ENCODE measurements around the gene CPZ. TPM values are rescaled to one million over a fixed set of nuclear protein-coding genes. Genes with fewer than 3 reads are reported as not detected.

The CPZ gene
- total RNA-seq, 1 donor from 2014 or later: not detected

DNA sequence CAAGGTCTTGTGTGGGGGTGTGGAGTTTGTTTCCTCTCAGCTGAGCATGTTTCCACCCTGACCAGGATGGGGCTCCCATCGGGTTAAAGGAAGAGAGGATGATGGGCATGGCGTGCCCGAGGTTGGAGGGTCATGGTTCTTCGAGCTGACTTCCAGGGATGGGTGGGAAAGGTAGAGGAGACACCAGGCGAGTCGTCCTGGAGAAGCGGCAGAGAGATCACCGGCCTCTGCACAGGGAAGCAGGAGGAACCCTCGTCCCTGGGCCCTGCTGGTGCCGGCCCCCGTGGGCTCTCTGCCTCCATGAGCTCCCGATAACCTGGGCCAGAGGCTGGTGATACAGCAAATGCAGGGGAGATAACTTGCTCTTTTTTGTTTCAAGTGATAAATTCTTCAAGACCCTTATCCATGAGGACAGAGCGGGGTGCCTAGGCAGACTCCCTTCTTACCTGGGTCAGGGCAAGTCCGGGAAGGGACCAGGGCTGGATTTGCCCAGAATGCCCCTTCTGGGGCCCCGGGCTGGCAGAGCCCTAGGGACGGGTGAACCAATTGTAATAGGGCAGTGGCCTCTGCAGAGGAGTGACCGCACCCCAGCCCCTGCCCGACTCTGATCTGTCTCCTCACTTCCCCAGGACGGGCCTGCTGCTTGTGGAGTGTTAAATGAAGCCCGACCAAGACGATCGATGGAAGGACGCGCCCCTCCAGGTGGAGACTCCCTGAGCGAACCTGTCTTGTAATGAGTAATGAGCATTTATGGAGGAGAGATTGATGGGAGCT, 63.0 kb downstream of the CPZ start:
- DNase-seq: no peak

DNA sequence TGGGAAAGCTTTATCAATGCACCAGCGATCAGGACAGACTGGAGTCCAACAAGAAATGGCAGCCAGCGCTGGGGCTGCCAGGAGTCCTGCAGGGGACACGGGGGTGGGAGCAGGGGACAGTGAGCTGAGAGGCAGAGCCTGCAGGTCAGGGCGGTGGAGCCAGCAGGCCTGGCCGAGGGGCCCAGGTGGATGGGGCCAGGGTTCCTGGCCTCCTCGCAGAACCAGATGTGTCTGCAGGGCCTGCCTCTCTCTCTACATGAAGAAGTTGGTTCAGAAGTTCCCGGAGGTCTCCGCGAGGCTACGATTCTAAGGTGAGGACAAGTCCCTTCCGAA, 63.6 kb downstream of the CPZ start:
- DNase-seq: no peak

DNA sequence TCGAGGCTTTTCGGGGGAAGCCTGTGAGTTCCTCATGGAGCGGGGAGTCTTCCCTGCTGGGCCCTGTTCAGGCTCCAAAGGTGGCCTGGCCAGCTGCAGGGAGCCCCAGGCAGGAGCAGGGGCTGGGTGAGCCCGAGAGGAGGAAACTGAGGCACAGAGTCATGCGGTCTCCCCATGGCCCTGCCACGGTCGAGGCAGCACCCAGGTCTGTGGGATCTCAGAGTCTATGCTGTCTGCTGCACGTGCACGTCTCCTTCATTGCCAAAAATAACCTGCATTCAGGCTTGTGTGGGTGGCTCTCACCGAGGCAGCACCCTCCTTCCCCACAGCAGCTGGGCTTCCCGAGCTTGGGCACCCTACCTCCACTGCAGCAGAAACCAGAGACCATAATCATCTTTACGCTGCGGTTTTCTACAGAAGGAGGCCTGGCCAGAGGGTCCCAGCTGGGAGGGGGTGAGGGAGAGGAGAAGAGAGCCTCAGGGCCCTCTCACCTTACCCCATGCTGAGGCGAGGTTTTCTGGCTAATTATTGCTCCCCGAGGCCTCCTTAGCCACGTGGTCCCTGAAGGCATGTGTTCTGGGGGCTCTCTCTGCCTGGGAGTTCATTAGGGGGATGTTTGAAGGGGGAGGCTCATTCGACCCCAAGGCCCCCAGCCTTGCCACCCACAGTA, 64.3 kb downstream of the CPZ start:
- DNase-seq: no peak

DNA sequence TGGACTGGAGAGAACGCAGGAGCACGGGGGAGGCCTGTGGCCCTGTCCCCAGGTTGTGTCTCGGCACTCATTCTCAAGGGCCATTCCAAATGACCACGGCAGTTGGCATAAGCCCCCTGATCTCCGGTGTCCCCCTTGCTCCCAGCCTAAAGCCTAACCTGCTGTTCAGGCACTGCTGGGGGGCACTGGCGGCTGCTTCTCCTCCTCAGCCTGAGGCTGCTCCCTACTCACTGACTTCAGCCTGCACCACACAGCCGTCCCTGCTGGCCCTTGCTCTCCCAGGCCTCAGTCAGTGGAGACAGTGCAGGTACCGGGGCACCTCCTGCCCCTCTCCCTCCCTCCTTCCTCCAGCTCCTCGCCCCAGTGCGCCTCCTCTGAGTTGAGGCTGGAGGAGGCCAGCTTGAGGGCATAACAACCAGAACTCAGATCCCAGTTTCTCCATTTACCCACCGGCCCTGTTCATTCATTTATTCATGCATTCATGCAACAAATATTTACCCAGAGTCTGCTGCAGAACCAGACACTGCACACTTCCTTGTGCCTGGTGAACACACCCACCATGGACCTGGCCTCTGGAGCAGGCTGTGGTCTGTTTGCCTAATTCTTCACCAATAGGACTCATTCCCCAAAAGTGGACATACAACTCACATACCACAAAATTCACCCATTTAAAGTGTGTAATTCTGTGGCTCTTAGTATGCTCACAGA, 65.0 kb downstream of the CPZ start:
- no peak for DNase-seq

DNA sequence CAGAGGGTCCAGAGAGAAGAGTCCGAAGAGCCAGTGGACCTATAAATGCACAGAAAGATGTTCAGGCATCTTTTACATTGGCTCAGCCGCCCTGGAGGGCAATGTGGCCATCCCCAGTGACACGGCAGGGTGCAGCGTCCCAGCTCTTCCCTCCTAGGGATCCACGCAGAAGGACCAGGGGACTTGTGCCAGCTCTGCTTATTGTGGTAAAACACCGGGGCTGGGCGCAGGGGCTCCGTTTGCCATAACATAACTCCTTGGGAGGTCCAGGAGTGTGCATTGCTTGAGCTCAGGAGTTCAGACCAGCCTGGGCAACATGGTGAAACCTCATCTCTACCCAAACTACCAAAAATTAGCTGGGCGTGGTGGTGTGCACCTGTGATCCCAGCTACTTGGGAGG, 70.2 kb downstream of the CPZ start:
- DNase-seq: no peak

DNA sequence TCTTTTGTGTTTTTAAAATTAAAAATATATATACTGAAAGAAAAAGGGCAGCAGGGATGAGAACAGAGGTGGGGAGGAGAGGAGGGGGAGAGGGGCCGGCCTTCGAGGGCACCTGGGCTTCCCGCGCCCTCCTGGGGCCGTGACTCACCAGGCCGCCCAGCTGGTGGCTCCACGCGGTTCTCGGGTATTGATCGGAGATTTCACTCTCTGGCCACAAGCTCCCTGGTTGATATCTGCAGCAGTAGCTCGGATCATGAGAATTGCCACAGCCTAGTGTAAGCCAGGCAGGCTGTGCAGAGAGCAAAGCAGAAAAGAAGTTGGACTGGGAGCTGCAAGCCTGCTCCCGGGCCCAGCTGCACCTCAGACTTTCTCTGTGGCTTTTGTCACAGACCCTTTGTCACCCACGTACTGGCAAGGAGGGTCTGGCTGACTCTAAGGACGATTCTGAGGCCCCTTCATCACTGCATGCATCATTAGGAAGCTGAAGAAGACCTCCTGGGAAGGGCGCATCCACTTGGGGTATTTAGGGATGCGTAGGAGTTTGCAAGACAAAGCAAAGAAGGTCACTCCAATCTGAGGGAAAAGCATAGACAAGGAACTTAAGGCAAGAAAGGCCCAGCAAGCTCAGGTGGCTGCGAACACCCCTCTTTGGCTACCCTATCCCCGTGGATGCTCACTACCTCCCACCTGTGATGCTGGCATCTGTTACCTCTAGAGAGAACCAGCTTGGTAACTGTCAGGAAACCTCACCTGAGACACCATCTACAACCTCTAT, 71.7 kb downstream of the CPZ start:
- DNase-seq: no peak

DNA sequence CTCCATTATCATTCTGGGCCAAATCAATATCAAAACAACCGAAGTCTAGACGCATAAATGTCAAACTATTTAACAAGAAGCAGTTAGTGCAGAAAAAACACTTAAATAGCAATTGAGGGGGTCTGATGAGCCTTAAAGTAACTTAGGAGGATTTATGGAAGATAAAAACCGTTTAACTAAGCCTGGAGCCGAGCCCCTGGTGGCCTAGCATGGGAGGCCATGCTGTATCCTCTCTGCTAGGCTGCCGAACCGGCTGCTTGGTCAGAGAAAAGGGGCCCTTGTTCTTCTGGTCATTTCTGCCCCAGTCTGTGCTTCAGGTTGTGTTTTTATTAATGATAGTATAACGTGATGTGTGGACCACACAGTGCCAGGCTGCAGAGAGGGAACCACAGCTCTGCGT, 72.4 kb downstream of the CPZ start:
- no peak for DNase-seq

DNA sequence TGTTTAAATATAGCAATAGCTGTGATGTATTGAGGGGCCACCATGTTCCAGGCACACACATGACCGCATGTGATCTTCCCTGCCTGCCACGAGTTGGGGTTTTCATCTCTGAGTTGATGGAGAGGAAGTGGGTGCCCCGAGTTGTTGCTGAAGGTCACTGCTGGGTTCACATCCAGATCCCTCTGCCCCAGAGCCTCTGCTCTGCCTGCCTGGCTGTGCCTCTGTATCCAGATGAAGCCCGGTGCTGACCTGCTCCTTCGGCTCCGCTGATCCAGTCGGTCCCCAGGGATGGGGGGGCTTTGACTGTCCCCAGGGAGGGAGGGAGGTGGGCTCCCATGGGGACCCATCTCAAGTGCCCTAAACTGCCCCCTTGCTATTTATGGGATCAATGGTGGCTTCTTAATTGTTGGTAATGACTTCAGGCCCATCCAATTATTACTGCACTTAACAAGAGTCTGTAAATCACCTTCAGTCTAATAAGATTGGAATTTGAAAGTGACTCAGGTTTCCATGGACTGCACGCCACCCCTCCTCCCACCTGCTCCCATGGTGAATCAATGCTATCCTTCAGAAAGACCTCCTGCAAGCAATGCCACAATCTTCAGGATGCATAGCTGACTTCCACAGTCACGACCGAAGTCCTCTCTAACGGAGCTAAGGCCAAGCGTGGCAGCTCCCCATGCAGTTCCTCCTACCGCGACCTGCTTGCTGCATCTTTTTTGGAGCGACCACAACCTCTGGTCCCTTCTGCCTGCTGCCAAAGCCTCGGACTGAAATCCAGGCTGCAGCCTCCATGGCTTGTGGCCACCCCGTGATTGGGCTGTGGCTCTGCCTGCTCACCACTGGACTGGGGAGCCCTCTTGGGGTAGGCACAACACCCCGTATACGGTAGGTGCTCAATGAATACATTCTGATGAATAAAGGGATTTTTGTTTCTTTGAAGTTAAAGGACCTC, 73.1 kb downstream of the CPZ start:
- DNase-seq: no peak

DNA sequence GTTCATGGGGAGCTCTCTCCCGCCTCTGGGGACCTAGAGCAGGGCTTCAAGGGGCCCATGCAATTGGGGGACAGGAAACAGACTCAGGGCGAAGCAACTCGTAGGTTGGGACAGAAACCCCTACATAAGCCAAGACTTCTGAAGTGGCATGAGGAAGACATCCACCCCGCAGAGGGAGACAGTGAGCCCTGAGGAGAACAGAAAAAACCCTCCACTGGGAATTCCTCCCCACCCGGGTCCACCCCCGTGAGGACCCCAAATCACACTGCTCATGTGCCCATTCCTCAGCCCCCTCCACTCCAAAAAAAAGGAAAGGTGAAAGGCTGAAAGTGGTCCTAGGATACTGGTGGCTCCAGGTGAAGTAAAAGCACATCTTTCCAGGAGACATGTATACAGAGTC, 74.0 kb downstream of the CPZ start:
- DNase-seq: no peak

Other genes starting within 250 kb of the CPZ start
- gene ACOX3, start 152.0 kb upstream of the CPZ start, total RNA-seq: 29.3 and 44.2 TPM in 2 replicates
- 14.9 and 23.0 TPM in 2 replicates for gene TRMT44, start 152.0 kb upstream of the CPZ start, total RNA-seq
- not detected in 2 replicates for gene GPR78, start 12.4 kb upstream of the CPZ start, total RNA-seq

Measured in dermis blood vessel endothelial cell (primary cell).